GM20431 (cell line): ENCODE measurements around the gene NCF4.

Source experiments
- in situ Hi-C: fragments of 300-500 bp; cut with MseI, MboI; formaldehyde crosslinking; loops from one replicate; pipeline ENCODE4 v1.15.0; 2020; ENCODE audit warnings: low sequenced_read_pairs; ENCODE audit not compliant: unreplicated experiment

The NCF4 gene

DNA sequence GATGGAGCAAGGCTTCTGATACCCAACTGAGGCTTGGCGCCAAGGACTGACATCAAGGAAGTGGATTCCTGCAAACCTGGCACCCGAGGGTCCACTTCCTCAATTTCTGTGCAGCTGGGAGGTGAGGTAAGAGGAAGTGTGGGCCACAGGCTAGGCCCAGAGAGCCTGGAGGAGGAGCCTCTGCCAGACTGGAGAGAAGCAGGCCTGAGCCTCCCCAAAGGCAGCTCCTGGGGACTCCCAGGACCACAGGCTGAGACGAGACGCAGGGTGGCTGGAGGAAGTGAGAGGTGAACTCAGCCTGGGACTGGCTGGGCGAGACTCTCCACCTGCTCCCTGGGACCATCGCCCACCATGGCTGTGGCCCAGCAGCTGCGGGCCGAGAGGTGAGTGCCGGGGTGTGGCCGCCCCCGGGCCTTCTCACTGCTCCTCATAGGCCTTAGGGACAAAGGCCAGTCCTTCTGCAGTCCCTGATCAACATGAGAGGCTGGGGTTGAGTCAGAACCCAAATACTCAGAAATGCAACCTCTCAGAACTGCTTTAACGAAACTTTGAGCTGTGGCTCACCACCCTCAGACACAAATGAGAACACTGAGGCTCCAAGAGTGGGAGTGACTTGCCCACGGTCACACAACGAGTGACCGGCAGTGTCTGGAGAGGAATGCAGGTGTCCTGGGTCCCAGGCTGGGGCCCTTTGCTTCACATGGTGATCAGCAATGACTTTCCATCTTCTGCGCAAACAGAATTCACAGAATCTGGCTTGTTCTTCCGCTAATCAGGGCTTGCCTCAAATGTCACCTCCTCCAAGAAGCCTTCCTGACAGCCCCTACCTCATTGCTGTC is at the start of gene NCF4:
TSS of gene NCF4 (plus strand) at position 186 of the 839 bp plus-strand sequence. CDS start at position 352, 166 bp downstream.
- in situ Hi-C loops, result no loop called here

- in situ Hi-C loops, result no loop called here
These were observed 49.6 kb upstream of the NCF4 start for GRCh38 chr22:36811094-36811800.

- in situ Hi-C loops, result no loop called here
These were observed 46.0 kb upstream of the NCF4 start for GRCh38 chr22:36814801-36815200.

GRCh38 chr22:36815558-36816338 is 45.1 kb upstream of the NCF4 start:
- in situ Hi-C loops, result no loop called here

DNA sequence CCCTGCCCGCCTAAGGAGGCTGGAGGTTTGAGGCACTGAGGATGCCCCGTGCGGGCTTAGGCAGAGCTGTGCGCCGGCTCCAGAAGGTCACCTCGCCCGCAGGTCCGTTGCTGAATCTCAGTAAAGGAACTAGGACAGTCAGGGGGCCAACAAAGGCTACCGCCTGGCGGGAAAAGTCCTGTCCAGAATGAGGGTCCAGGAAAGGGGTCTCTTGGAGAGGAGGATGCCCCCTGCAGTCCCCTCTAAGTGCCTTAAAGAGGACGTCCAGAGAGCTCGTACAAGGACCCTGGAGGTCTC is 44.5 kb upstream of the NCF4 start:
- in situ Hi-C loops, result no loop called here

- in situ Hi-C loops, result no loop called here
These were observed 43.9 kb upstream of the NCF4 start, which contains the start of gene PVALB for GRCh38 chr22:36816636-36817524. PVALB (minus strand) TSS chr22:36817035; CDS start chr22:36817005, 30 bp downstream.

DNA sequence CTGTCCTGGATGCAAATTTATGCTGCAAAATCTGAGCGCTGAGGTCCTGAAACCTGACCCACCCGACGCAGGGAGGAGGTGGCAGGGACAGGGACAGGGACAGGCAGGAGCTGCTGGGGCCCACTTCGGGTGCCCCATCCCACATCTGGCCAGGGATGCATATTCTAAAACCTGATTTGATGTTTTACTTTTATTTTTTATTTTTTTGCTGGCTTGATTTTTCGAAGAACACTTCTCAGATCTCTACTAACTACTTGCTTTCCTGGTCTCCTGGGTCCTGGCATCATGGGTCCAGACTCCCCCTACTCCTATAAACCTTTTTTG is 43.3 kb upstream of the NCF4 start:
- in situ Hi-C loops, result no loop called here

DNA sequence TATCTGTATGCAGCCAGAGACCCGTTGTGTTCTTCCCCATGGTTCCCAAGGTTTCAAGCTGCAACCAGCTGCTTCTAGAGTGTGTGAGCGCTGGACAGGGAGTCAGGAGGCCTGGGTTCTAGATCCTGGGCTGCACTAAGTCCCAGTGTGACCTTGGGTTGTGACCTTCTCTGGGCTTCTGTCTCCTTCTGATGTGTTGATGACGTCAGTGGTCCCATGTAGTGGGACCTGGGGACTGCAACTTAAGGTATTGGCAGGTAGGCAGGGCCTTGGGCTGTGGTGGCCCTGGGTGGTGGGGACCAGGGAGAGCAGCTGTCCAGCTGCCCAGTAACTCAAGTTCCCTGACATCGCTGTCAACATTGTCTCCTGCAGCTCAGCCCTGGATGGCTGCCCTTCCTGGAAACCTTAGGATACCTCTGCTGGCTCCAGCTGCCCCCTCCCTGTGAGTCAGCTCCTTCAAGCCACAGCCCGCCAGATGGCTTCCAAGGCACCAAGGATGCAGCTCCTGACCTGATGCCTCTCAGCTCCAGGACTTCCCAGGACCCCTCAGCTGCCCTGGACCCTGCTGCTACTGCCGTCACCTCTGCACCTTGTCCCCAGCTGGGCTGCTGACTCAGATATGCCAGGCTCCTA is 42.7 kb upstream of the NCF4 start:
- in situ Hi-C loops, result no loop called here

GRCh38 chr22:36819112-36819511 is 41.7 kb upstream of the NCF4 start:
- in situ Hi-C loops, result no loop called here

- in situ Hi-C loops, result no loop called here
These were observed 38.2 kb upstream of the NCF4 start for GRCh38 chr22:36822581-36822980.

DNA sequence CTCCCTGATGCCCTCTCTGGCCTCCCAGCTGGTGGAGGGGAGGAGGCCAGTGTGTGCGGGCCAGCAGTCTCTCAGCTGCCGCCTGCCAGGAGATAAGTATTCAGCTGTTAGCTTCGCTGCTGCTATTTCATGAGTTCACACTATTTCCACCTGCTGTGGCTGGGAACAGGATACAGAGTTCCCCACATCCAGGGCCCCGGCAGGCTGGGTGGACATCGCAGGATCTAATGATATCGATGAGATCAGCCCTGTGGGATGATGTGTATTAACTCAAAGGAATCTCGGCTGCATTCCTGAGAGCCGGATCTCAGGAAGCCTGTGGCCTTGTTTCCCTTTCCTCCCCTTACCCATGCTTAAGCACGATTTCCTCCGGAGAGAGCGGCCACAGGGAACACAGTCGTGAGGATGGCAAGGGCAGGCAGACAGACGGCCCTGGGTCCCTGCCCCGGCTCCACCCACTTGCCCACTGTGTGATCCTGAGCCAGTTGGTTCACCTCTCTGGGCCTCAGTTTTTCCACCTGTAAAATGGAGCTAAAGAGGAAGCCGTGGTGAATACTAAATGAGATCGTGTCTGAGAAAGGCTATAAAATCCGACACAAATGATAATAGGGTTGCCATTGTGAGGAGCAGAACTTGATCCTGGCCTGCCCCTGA is 37.5 kb upstream of the NCF4 start:
- in situ Hi-C loops, result no loop called here

DNA sequence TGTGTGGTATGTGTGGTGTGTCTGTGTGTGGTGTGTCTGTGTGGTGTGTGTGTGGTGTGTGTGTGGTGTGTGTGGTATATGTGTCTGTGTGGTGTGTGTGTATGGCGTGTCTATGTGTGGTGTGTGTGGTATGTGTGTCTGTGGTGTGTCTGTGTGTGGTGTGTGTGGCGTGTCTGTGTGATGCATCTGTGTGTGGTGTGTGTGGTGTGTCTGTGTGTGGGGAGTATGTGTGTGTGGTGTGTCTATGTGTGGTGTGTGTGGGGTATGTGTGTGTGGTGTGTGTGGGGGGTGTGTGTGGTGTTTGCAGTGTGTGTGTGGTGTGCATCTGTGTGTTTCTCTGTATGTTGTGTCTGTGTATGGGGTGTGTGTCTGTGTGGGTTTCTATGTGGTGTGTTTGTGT is 36.2 kb upstream of the NCF4 start:
- in situ Hi-C loops, result no loop called here

- in situ Hi-C loops, result no loop called here
These were observed 34.5 kb upstream of the NCF4 start for GRCh38 chr22:36826262-36826661.

DNA sequence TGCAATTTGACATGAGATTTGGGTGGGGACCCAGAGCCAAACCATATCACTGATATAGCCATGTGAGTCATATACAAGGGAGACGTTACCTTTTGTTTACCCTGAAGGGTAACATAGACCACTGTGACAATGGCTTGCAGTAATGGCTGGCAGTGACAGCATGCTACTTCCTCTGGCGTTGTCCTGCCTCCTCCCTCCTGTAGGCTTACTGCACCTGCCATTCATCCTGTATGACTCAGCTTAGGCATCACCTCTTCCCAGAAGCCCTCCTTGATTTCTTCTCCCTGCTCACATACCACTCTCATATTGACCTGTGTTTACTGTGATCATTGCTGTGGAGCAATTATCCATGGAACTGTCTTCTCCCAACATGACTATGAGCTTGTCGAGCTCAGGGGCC is 32.0 kb upstream of the NCF4 start:
- in situ Hi-C loops, result no loop called here

- in situ Hi-C loops, result no loop called here
These were observed 31.3 kb upstream of the NCF4 start for GRCh38 chr22:36829370-36830002.

DNA sequence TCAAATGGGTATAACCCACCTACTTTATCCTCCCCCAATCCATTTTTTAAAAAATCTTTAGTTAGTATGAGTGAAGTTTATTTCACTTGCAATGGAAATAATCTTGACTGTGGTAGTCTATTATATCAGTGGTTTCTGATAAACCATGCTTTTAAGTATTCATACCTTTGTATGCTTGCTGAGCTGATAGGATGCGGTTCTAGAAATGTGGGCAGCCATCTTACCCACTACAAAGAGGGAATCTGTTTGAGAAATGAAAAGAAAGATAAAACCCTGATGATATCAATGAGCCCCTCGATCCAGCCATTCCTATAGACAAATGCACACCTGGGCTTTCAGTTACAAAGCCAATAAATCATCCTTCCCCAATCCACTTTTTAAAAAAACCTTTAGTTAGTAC is 30.2 kb upstream of the NCF4 start:
- in situ Hi-C loops, result no loop called here

GRCh38 chr22:36831206-36831605 is 29.6 kb upstream of the NCF4 start:
- in situ Hi-C loops, result no loop called here

DNA sequence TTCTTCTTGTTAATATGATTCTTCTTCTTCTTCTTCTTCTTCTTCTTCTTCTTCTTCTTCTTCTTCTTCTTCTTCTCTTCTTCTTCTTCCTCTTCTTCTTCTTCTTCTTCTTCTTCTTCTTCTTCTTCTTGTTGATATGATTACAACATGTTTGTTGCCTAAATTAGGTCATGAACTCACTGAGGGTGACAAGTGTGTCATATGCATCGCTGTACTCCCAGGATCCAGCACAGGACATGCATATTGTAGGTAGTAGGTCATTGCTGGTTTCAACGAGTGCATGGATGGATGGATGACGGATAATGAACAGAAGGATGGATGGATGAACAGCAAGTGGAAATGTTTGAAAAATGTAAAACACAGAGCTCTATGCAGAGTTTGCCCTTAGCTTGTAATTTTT is 29.1 kb upstream of the NCF4 start:
- in situ Hi-C loops, result no loop called here

DNA sequence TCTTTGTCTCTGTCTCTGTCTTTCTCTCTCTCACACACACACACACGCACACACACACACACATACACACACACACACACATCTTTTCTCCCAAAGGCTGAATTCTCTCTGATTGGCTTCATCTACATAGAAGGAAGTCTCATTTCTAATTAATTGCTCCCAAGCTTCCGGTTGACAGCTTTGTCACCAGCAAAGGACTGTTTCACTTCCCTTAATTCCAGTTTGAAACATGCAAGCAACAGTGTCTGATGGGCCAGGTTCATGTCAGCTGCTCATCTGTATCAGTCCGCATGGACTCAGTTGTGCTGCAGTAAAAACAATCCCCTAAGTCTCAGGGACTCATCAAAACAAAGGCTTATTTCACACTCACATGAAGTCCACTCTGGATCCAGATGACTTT is 27.7 kb upstream of the NCF4 start:
- in situ Hi-C loops, result no loop called here
